ENCODE results near the gene ABHD12.

ABHD12 gene

DNA sequence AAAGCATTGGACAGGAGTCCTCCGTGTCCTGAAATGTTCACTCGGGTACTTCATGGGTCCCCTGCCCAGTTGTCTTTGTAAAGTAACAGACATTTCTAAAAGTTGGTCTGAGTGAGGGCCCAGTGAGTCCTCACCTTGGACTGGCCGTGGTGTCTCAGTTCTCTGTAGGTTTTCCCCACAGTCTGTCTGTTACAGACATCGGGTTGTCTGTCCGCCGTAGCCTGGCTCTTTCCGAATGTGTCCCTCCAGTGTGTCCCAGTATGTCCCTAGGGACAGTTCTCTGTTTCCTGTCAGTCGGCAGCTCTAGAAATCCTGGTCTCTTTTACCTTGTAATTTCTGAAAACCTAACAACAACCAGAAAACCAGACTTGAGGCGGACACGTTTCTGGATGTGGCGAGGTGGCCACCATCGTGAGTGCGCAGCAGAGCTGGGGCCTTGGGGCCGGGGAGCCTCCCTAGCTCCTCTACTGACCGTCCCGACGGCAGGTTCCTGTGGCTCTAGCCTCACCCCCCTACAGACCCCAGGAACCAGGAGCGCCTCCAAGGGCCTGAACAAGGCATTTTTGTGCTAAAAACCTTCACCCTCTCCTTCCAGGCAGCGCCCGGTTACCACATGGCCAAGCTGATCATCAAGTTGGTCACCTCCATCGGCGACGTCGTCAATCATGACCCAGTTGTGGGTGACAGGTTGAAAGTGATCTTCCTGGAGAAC, 100.6 kb downstream of the ABHD12 start:
- no peak for DNase-seq (ENCODE audit: low read depth in 2 of 2)

DNA sequence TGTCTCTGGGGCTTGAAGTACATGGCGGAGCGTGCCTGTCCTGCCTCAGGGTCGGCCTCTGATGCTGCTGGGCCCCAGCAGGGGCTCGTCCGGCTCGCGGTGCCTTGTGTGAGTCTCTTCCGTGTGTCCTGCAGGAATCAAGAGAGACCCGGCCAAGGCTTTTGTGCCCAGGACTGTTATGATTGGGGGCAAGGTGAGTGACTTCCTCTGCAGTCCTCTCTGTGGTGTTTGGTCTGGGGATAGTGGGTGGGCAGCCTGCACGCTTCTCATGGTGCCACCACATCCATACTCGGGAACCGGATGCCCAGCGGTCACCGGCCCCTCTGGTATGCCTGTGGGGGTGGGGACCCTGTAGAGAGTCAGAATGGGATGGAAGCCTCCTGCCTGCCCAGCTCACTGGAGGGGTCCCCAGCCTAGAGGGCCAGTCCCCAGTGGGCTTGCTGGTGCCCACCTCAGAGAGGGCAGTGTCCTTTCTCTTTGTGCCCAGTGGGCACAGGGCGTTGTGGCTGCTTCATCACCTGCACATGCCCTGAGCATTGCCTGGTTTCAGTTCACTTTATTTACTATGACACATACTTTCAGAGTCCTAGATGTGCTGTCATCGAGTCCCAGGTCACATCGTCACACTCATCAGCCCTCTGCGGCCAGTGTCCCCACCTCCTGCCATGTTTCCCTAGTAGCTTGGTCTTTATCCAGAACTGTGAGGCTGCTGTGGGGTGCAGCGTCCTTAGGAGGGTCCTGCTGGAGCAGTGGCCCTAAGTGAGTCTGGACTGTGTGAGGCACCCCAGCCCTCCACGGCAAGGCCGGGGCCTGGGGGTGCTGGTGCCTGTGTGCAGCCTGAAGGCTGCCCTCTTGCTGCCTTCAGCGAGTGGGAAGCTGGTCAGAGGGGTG, 102.1 kb downstream of the ABHD12 start:
- peak in 1 of 2 donors; percentile 12 for DNase-seq (ENCODE audit: low read depth in 2 of 2)

DNA sequence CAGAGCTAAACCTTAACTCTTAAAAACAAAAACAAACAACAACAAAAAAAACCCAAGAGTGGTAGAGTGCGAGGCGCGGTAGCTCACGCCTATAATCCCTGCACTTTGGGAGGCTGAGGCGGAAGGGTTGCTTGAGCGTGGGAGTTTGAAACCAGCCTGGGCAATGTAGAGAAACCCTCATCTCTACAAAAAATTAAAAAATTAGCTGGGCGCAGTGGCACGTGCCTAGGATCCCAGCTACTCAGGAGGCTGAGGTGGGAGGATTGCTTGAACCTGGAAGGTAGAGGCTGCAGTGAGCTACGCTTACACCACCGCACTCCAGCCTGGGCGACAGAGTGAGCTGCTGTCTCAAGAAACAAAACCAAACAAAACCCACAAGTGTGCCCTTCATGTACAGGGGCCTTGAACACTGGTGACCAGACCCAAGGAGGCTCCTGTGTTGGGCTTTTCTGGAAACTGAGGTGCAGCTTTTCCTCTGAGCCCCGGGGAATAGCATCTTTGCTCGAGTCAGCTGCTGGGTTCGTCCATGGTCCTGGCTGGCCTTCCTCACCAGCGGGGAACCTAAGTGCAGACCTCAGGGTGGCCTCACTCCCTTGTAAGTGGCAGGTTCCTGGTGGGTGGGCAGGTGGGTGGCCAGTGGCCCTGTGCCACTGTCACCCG, 102.9 kb downstream of the ABHD12 start:
- DNase-seq (ENCODE audit: low read depth in 2 of 2), result no peak

DNA sequence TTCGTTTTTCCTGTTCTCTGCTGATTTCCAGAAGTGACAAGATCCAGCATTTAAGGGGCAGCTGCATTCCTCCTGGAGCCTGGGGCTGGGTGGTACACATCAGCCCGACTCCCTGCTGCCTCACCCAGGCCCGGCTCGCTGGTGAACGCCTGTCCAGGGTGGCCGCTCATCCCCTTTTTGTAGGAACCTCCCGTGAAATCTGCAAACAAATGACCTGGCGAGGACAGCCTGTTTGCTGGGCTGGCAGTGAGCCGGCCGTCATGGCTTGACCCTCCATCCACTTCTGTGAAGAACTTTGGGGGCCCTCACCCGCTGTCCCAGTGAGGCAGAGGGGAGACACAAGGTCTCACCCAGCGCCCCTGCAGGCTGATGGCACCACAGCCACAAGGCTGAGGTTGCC, 103.7 kb downstream of the ABHD12 start:
- DNase-seq (ENCODE audit: low read depth in 2 of 2), result no peak

DNA sequence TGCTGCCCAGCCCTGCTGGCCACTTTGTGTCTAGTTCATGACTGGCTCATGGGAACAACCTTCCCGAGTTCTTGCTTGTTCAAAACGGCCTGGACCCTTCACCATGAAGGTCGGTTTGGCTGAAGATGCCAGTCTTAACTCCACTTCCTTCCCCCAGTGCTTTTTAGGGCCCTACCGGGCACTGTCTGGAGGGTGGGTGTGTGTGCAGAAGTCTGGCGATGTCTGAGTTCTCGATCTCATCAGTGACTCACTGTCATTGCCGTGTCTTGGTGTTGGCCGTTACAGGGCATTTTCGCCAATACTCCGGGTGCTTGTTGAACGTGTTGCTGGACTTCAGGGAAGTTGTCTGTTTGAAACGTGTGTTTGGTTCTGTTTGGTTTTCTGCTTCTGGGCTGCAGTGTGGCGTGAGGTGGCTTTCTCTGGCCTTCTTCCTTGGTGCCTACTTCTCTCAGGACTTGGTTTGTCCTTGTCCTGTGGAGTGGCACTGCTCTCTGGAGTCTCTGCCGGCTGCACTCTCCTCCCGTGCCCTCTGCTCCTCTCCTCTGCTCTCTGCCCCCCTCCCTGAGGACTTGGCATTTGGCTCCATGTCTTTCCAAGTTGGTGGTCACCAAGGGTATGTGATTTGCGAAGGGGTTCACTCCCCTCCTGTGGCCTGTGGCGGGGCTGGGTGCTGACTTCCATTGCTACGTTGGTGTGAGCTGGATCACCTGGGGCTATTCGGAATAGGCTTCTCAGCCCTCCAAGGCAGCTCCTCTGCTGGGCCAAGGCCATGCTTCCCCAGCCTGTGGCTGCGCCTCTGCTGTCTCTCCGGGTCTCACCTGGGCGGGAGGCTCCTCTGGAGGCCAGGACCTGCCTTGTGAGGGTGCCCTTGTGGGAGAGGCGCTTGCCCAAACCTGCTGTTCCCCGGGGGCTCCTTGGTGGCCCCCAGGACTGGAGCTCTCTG, 104.5 kb downstream of the ABHD12 start:
- no peak for DNase-seq (ENCODE audit: low read depth in 2 of 2)

DNA sequence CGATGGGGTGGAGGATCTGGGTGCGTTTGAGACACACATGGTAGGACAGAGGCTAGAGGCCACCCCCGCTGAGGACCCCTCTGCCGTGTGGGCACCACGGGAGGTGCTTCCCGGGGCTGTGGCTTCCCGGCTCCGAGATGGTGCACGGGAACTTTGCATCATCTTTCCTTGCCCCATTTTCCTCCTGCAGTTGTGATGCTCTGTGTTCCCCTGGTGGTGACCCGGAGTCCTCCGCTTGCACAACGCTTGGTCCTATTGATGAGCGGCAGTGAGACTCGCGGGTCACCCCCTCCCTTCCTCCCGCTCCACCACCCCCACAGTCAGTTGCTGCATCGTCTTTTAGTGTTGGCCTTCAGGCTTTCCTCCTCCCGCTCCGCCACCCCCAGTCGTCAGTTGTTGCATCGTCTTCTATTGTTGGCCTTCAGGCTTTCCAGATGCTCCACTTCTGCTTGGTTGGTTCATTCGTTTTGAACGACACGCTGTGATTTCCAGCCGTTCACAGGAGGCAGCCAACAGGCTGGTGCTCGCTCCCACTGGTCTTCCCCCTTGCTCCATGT, 105.5 kb downstream of the ABHD12 start:
- DNase-seq (ENCODE audit: low read depth in 2 of 2), result no peak

DNA sequence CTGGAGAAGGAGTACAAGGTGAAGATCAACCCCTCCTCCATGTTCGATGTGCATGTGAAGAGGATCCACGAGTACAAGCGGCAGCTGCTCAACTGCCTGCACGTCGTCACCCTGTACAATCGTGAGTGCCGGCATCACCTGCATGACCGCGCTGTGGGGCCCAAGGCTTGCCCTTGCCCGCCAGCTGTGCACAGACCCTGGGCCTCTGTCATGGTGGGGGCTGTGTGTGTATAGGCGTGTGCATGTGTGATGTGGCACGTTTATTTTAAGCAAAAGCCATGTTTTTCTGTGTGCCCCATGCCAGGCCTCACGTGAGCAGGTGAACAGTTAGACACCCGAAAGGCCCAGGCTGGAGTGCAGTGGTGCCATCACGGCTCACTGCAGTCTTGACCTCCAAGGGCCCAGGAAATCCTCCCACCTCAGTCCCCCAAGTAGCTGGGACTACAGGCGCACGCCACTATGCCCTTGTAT, 106.5 kb downstream of the ABHD12 start:
- DNase-seq (ENCODE audit: low read depth in 2 of 2), result no peak

DNA sequence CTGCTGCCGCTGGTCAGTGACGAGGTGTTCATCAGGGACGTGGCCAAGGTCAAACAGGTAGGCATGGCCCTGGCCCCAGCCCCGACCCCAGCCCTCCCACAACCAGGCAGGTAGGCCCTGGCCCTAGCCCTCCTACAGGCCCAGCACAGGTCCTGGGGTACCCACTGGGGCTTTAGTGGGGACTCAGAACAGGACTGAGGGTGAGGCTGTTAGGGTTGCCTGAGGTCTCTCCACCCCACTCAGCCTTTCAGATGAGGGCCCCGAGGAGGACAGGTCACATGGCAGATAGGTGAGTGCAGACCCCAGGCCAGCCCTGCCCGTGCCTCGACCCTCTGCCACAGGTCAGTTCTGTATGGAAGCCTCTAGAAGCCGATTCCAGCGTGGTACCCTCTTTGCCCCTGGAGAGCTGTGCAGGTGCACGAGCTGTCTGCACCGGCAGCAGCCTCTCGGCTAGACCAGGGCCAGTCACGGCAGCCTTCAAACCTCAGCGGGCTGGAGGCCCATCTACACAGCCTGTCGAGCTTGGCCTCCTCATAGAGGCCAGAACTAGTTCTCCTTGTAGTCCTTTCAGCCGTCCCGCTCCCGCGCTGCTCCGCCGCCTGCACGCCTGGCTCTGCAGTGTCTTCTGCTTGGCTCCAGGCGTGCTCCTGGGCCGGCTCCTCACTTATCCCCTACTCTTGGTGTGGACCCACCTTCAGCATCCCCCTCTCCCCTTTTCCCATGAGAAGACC, 107.2 kb downstream of the ABHD12 start:
- DNase-seq (ENCODE audit: low read depth in 2 of 2), result no peak

DNA sequence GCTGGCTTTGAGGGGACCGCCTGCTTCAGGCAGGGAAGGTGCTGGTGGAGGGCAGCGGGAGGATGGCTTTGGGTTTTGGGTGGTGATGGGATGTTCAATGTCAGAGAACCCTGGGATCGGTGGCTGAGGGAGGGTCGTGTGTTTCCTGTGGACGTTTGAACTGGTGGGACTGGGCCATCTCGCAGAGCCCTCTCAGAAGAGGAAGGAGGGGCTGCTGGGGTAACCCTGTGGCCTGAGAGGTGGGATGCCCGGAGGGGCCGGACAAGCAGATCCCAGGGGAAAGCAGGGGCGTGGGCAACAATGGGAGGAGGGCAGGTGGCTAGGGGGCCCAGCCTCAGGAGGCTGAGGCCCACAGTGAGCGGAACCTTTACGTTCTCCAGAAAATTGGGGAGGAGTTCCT, 107.8 kb downstream of the ABHD12 start:
- no peak for DNase-seq (ENCODE audit: low read depth in 2 of 2)

DNA sequence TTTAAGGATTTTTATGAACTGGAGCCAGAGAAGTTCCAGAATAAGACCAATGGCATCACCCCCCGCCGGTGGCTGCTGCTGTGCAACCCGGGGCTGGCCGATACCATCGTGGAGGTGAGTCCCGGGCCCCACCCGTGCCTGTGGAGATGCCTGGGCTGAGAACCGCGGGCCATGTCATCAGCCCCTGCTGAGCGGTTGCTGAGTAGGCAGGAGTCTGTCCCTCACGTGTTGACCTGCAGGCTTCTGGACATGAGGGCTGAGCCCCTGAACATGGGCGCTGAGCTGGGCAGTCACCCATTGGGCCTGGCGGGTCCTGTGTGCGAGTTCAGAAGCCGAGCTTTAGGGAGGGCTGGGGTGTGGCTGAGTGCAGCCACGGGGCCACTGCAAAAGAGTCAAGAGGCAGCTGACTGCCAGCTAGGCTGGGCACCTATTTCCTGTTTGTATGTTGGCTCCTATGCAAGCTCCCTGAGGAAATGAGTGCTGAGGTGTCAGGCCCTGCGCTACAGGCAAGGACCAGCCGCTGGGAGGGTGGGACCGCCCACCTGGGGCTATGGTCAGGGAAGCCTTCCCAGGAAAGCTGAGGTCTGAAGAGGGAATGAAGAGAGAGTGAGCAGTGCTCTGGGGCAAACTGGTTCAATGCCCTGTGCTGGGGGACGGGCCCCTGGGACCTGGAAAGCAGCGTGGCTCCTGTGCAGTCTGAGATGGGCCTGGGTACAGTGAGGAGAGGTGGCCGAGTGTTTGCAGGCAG, 108.4 kb downstream of the ABHD12 start:
- no peak for DNase-seq (ENCODE audit: low read depth in 2 of 2)

DNA sequence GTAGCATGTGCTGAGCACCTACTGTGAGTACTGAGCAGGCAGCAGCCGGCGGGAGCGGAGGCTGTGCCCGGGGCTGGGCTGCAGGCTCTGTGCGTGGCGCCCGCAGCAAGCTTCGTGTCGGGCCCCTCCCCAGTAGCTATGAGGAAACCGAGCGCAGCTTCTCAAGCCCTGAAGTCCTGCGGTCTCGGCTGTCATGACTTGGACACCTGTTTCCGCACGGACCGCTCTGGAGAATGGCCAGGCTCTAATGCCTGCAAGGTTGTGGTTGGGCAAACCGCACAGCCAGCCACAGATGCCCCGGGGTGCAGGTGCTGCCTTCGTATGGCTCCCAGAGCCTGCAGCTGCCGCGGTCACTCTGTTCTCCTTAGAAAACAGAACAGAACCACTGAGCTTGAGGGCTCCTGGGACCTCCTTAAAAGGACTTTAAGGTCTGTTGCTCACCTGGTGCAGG, 109.1 kb downstream of the ABHD12 start:
- DNase-seq (ENCODE audit: low read depth in 2 of 2), result no peak

DNA sequence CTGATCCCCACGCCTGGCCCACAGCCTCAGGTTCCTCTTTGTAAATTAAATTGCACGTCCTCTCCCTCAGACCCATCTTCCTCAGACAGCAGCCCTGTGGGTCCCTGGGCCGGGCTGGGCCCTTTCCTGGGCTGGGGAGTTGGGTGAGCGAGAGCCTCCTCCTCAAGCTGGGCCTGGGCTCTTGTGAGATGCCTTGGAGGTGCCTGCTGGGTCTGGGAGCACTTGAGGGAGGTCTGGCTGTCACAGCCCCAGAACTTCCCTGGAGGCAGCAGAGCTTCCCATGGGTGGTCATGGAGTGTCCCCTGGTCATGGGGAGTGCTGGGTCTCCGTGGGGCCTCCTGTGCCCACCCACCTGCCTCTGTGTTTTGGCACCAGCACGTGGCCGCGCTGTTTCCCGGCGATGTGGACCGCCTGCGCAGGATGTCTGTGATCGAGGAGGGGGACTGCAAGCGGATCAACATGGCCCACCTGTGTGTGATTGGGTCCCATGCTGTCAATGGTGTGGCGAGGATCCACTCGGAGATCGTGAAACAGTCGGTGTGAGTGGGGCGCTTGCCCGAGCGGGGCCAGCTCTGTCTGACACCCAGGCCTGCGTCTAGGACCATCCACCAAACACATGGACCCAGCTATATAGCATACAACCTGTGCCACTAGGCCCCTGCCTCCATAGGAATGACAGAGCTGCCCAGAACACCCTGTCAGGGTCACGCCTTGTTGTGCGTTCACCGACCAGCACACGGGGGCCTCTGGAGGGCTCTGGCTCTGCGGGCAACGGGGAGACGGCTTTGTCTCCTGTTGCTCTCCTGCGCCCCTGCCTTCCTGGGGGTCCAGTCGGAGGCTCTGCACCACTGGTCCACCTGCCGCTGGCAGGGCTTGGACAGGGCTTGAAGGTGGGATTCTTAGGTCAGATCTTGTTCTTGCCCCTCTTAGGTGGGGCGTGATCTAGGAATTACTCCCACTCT, 109.8 kb downstream of the ABHD12 start:
- DNase-seq (ENCODE audit: low read depth in 2 of 2), result no peak

DNA sequence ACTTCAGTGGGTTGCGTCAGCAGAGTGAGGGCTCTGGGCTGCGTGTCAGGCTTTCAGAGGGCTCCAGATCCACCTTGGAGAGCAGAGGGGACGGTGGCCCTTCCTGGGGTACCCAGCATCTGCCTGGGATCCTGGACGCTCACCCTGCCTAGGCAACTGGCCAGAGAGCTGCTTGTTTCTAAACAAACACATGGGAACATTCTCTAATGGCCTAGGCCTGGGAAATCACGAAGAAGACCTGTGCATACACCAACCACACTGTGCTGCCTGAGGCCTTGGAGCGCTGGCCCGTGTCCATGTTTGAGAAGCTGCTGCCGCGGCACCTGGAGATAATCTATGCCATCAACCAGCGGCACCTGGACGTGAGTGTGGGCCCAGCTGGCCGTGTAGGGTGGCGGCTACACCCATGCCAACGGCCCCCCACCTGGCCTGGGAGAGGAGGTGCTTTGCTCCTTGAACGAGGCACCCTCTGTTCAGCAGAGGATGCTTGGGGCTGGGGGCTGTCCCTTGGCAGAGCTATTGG, 110.5 kb downstream of the ABHD12 start:
- DNase-seq (ENCODE audit: low read depth in 2 of 2), result no peak

DNA sequence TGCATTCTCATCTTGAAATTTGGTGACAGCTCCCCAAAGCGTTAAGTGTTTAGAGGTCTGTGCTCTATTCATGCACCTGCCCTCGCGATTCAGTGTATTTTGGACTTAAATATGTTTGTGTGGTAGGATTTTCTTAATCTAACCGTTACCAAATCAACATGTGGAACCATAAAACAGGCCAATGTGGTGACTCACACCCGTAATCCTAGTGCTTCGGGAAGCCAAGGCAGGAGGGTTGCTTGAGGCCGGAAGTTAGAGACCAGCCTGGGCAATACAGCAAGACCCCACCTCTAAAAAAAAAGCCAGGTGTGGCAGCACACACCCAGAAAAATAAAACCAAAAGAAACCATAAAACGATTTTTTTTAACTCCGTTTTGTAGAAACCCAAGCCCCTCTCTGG, 111.2 kb downstream of the ABHD12 start:
- no peak for DNase-seq (ENCODE audit: low read depth in 2 of 2)

DNA sequence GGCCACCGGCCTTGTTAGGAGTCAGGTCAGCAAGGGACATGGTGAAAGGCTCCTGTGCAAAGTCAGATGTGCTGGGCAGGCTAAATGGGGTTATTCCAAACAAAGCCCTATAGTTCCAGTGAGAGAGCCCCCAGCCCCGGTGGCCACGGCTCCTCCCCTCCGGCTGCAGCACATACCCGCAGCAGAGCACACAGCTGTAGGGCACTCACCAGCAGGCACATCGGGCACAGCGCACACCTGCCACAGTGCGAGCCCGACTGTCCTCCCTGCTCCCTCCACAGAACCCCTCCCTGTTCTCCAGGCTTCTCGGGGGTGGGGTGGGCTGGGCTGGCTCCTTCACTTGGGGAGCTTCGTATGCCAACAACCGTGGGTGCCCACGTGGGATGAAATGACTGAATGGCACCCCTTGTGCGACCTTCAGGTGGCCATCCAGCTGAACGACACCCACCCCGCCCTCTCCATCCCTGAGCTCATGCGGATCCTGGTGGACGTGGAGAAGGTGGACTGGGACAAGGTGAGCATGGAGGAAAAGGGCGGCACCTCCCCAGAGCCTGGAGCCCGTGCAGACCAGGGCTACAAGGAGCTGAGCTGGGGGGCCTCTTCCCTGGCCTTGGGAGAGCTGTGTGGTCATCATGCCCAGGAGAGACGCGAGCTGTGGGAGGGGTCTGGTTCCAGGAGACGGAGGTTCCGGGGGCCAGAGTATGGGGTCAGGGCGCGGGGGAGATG, 111.8 kb downstream of the ABHD12 start:
- DNase-seq (ENCODE audit: low read depth in 2 of 2), result no peak

DNA sequence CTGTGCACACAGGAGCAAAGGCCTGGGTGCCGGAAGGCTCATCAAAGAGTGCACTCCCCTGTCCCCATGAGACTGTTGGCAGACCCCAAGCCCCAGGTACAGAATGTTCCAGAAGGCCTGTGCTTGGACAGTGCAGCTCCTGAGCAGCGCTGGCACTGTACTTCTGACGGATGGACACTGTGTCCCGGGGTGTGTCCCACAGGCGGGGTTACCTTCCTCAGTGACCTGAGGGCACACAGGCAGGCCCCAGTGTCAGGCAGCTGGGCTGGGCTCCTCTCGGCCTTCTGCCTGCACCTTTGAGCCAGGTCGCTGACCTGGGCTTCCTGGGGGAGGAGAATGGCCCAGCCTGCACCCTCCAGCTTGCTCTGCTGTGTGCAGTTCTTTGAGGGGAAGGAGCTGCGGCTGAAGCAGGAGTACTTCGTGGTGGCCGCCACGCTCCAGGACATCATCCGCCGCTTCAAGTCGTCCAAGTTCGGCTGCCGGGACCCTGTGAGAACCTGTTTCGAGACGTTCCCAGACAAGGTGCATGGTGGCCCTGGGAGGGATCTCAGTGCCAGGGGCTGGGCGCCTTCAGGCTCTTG, 112.6 kb downstream of the ABHD12 start:
- no peak for DNase-seq (ENCODE audit: low read depth in 2 of 2)

Data from stimulated activated CD4-positive, alpha-beta T cell treated with anti-CD3 and anti-CD28 coated beads, Interleukin-4, amount 100 ng/mL, for 48 hours (primary cell).